KMS-11 (cell line): ENCODE results near the gene SFXN2.

Experiments
- H2AFZ ChIP-seq: fragments of 200-600 bp; sonication (generic); 2 replicates; pipeline ENCODE4 v1.6.1; 2016; ENCODE audit warnings: antibody characterized with exemption, mixed run types, low read depth
- H3K27ac ChIP-seq: fragments of 200-600 bp; sonication (generic); 2 replicates; pipeline ENCODE4 v1.6.1; 2016; ENCODE audit warnings: mild to moderate bottlenecking, mixed run types
- H3K27me3 ChIP-seq: fragments of 200-600 bp; sonication (generic); 2 replicates; pipeline ENCODE4 v1.6.1; 2017; ENCODE audit warnings: mild to moderate bottlenecking, low read depth, mixed run types, moderate library complexity; ENCODE audit not compliant: insufficient read depth
- H3K36me3 ChIP-seq: fragments of 200-600 bp; sonication (generic); 2 replicates; pipeline ENCODE4 v1.6.1; 2017; ENCODE audit warnings: mild to moderate bottlenecking, mixed run types; ENCODE audit not compliant: insufficient read depth
- H3K4me1 ChIP-seq: fragments of 200-600 bp; sonication (generic); 2 replicates; pipeline ENCODE4 v1.6.1; 2016; ENCODE audit warnings: mild to moderate bottlenecking, low read depth, mixed run types; ENCODE audit not compliant: poor library complexity, severe bottlenecking
- H3K4me2 ChIP-seq: fragments of 200-600 bp; sonication (generic); 2 replicates; pipeline ENCODE4 v1.7.0; 2016; ENCODE audit warnings: mild to moderate bottlenecking, mixed run types
- H3K4me3 ChIP-seq: fragments of 200-600 bp; sonication (generic); IDR thresholded peaks from 2 replicates; pipeline ENCODE4 v1.6.1; 2017; ENCODE audit warnings: low read depth, low read length, mixed read lengths; ENCODE audit not compliant: insufficient read depth
- H3K79me2 ChIP-seq: fragments of 200-600 bp; sonication (generic); 2 replicates; pipeline ENCODE4 v1.6.1; 2016; ENCODE audit warnings: low read depth, mixed run types; ENCODE audit not compliant: insufficient read depth
- H3K9ac ChIP-seq: fragments of 200-600 bp; sonication (generic); 2 replicates; pipeline ENCODE4 v1.6.1; 2016; ENCODE audit warnings: mild to moderate bottlenecking, mixed run types
- H4K20me1 ChIP-seq: fragments of 200-600 bp; sonication (generic); 2 replicates; pipeline ENCODE4 v1.6.1; 2016; ENCODE audit warnings: mild to moderate bottlenecking, mixed run types; ENCODE audit not compliant: insufficient read depth
- TF ChIP-seq, protein P1 (sequence below): fragments of 200-600 bp; sonication (generic); conservative IDR thresholded peaks from 2 replicates; pipeline ENCODE4 v1.6.1; 2017; ENCODE audit warnings: low read depth, mild to moderate bottlenecking, antibody characterized with exemption, low read length, moderate library complexity, mixed read lengths

The SFXN2 gene

DNA sequence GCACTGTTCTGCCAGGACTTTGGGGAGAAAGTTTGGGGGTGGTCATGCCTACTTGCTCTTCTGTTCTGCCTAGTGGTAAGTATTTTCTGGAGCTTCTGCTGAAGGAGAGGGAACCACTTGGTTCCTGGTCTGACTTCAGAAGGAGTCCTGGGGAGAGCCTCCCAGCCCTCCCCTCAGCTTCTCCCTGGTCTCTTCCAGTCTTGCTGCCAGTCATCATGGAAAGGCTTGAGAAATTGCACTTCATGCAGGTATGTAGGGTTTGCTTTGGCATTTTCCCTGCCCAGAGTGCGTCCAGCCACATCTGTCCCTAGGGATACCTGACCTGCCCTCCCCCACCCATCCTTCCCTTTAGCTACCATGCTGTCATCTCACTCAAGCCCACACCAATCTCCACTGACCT lies 18.2 kb downstream of the SFXN2 start:
- TF ChIP-seq, protein P1, sequence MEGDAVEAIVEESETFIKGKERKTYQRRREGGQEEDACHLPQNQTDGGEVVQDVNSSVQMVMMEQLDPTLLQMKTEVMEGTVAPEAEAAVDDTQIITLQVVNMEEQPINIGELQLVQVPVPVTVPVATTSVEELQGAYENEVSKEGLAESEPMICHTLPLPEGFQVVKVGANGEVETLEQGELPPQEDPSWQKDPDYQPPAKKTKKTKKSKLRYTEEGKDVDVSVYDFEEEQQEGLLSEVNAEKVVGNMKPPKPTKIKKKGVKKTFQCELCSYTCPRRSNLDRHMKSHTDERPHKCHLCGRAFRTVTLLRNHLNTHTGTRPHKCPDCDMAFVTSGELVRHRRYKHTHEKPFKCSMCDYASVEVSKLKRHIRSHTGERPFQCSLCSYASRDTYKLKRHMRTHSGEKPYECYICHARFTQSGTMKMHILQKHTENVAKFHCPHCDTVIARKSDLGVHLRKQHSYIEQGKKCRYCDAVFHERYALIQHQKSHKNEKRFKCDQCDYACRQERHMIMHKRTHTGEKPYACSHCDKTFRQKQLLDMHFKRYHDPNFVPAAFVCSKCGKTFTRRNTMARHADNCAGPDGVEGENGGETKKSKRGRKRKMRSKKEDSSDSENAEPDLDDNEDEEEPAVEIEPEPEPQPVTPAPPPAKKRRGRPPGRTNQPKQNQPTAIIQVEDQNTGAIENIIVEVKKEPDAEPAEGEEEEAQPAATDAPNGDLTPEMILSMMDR: no peak
- Histone ChIP-seq H3K4me3 (no peak overlapping the region), H3K4me1 (peaks cover 18% of the 10 kb centered on the region), H3K9ac (no peak overlapping the region), H3K36me3 (no peaks in the 10 kb centered on the region), H3K79me2 (no peaks in the 10 kb centered on the region), H3K4me2 (no peak overlapping the region), H2AFZ (no peak overlapping the region), H4K20me1 (no peaks in the 10 kb centered on the region), H3K27ac (no peak overlapping the region), H3K27me3 (no peaks in the 10 kb centered on the region)

DNA sequence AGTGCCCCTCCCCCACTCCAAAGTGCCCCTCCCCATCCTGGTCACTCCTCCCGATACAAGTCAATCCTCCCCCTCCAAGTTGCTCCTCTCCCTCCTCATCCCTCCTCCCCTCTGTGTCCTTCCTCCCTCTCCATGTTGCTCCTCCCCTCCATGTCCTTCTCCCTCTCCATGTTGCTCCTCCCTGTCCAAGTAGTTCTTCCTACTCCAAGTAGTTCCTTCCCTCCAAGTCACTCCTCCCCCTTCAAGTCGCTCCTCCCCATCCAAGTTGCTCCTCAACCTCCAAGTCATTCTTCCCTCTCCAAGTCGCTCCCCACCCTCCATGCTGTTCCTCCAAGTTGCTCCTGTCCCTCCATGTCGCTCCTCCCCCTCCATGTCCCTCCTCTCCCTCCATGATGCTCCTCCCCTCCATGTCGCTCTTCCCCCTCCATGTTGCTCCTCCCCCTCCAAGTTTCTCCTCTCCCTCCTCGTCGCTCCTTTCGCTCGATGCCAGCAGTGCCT lies 20.7 kb downstream of the SFXN2 start:
- H4K20me1 ChIP-seq: no peaks in the 10 kb centered on the region
- H3K4me1 ChIP-seq: peaks cover 7% of the 10 kb centered on the region
- no peak overlapping the region for H3K4me3 ChIP-seq
- H3K27me3 ChIP-seq: no peaks in the 10 kb centered on the region
- H2AFZ ChIP-seq: no peak overlapping the region
- H3K4me2 ChIP-seq: no peak overlapping the region
- no peaks in the 10 kb centered on the region for H3K36me3 ChIP-seq
- H3K79me2 ChIP-seq: no peaks in the 10 kb centered on the region
- no peak overlapping the region for H3K9ac ChIP-seq
- TF ChIP-seq, protein P1: no peak
- no peak overlapping the region for H3K27ac ChIP-seq

DNA sequence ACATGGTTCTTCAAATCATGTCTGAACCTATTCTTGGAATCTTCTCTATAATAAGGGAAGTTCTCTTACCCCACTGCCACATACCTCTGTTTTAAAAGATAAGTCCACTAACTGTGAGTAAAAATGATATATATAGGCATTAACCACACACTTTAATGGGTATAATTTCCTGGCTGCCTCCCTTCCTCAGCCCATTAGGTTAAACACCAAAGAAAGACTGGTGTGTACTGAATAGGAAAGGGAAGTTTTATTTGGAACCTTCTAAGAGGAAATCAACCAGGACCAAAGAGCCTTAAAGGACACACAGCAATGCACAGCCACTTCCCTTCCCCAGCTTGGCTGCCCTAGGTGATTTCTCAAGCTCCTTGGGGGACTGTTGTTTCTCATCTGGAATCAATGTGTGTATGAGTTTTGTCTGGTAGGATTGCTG lies 24.3 kb downstream of the SFXN2 start:
- Histone ChIP-seq H3K9ac (no peak overlapping the region), H2AFZ (no peak overlapping the region), H3K79me2 (no peaks in the 10 kb centered on the region), H3K4me2 (no peak overlapping the region), H3K27ac (no peak overlapping the region), H3K36me3 (no peaks in the 10 kb centered on the region), H3K4me1 (peaks cover 15% of the 10 kb centered on the region), H4K20me1 (no peaks in the 10 kb centered on the region), H3K4me3 (no peak overlapping the region), H3K27me3 (no peaks in the 10 kb centered on the region)
- TF ChIP-seq, protein P1: no peak

DNA sequence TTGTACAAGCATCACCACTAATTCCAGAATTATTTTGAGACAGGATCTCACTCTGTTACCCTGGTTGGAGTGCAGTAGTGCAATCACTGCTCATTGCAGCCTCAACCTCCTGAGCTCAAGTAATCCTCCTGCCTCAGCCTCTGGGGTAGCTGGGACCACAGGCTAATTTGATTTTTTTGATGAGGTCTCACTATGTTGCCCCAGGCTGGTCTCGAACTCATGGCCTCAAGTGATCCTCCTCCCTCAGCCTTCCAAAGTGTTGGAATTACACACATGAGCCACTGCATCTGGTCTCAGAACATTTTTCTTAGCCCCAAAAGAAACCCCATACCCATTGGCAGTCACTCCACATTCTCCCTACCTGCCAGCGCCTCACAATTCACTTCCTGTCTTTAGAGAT lies 25.8 kb downstream of the SFXN2 start:
- Histone ChIP-seq H3K36me3 (no peaks in the 10 kb centered on the region), H3K27me3 (no peaks in the 10 kb centered on the region), H2AFZ (no peak overlapping the region), H3K79me2 (peaks cover 13% of the 10 kb centered on the region; the same call in 1 of the 2 replicates), H3K4me2 (no peak overlapping the region), H3K4me1 (peaks cover 23% of the 10 kb centered on the region), H4K20me1 (no peaks in the 10 kb centered on the region), H3K27ac (no peak overlapping the region), H3K4me3 (no peak overlapping the region), H3K9ac (no peak overlapping the region)
- TF ChIP-seq, protein P1: no peak
